KOPT-K1 (cell line): ENCODE measurements around the gene ASB3.

Experiments
- H3K27ac ChIP-seq: fragments of 200-600 bp; sonication (generic); 2 replicates; pipeline ENCODE4 v1.5.1; 2016; ENCODE audit warnings: antibody characterized with exemption, mild to moderate bottlenecking, low read depth, low read length; ENCODE audit not compliant: poor library complexity, severe bottlenecking
- H3K36me3 ChIP-seq: fragments of 200-600 bp; sonication (generic); 2 replicates; pipeline ENCODE4 v1.5.1; 2017; ENCODE audit warnings: antibody characterized with exemption, mild to moderate bottlenecking, low read length, moderate library complexity; ENCODE audit not compliant: insufficient read depth
- H3K9me3 ChIP-seq: fragments of 200-600 bp; sonication (generic); 2 replicates; pipeline ENCODE4 v1.5.1; 2017; ENCODE audit warnings: antibody characterized with exemption, low read length, mild to moderate bottlenecking; ENCODE audit not compliant: insufficient read depth, poor library complexity, severe bottlenecking

Gene ASB3

DNA sequence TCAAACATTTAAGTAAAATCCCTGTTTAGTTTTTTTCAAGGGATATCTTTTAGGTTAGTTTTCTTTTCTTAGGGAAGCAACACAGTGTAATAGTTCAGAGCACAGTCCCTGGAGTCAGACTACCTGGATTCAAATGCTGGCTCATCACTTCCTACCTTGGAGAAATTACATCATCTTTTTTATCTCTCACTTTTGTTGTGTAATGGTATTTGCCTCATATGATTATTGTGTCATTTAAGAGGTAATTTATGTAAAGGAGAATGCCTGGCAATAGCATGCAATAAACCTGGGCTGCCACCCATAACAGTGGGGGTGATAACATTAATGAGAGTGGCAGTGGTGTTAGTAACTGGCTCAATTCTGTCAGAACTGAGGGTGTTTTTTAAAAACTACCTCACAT, 26.4 kb upstream of the ASB3 start:
- H3K36me3 ChIP-seq, result peaks cover 95% of the 10 kb centered on the region
- H3K9me3 ChIP-seq, result no peaks in the 10 kb centered on the region
- H3K27ac ChIP-seq, result no peak overlapping the region

DNA sequence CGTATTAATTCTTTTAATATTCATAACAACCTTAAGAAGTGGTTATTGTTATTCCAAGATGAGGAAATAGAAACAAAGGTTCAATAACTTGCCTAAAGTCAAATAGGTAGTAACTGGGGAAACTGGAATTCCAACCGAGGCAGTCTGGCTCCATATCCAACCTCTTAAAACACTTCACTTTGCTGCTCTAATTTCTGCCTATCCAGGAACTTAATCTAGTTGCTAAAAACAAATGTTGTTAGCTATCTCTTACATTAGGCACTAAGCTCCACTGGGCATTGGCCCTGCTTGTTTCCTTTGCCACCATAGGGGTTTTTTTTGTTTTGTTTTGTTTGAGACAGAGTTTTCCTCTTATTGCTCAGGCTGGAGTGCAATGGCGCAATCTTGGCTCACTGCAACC, 24.8 kb upstream of the ASB3 start:
- Histone ChIP-seq H3K27ac (no peak overlapping the region), H3K36me3 (peaks cover 99% of the 10 kb centered on the region), H3K9me3 (no peaks in the 10 kb centered on the region)

DNA sequence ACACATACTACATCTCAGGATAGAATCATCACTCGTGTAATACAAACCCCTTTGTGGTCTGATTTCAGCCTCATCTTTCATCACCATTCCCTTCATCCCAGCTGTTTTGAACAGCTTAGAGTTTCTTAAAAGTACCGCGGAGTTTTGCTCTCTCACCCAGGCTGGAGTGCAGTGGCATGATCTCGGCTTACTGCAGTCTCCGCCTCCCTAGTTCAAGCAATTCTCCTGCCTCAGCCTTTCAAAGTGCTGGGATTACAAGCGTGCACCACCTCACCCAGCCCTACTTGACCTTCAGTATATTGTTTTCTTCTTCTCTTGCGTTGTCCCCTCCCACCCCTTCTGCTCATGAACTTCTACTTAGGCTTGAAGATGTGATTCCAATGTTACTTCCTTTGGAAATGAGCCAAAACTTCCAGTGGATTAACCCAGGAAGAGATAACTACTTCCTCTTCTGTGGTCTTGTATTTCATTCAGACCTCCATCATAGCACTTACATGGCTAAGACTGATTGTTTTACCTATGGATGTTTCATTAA, 15.9 kb upstream of the ASB3 start:
- H3K9me3 ChIP-seq, result no peaks in the 10 kb centered on the region
- H3K27ac ChIP-seq, result no peak overlapping the region
- H3K36me3 ChIP-seq, result peaks cover 95% of the 10 kb centered on the region

DNA sequence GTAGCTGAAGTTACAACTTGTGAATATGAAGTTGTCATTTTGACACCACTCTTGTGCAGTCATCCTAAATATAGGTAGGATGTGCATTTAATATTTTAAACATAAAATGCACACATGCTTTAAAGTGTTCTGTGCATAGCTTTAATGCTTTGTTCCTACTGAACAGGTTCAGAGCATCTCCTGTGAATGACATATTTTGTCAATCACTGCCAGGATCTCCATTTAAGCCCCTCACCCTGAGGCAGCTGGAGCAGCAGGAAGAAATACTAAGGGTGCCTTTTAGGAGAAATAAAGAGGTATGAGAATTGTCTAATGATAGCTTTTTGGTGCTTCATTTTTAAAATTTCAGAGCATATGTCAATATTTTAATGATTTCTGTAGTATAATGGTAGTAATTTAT, 14.8 kb upstream of the ASB3 start:
- Histone ChIP-seq H3K36me3 (peaks cover 95% of the 10 kb centered on the region), H3K9me3 (no peaks in the 10 kb centered on the region), H3K27ac (no peak overlapping the region)

DNA sequence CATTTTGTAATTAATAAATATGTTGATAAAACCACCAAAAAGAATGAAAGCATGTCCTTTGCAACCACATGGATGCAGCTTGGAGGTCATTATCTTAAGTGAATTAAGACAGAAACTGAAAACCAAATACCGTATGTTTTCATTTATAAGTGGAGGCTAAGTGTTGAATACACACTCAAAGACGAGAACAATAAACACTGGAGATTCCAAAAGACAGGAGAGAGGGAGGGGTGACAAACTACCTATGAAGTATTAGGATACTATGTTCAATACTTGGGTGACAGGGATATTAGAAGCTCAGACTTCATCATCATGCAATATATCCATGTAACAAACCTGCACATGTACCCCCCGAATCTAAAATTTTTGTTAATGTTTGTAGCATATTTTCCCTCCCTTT, 7.1 kb upstream of the ASB3 start:
- Histone ChIP-seq H3K9me3 (no peaks in the 10 kb centered on the region), H3K36me3 (peaks cover 43% of the 10 kb centered on the region), H3K27ac (no peak overlapping the region)

DNA sequence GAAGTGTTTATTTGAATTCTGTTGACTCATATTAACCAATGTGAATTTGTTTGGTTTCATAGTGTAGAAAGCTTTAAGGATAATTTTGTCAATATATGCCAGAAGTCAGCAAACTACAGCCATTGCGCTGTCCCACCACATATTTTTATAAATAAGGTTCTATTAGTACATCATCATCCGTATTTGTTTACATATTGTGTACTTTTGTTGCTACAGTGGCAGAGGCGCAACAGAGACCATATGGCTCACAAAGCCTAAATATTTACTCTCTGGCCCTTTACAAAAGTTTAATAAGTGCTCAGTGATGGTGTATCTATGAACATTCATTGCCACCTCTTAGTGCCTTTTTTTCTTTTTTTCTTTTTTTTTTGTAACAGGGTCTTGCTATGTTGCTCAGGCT, 6.5 kb upstream of the ASB3 start:
- H3K9me3 ChIP-seq, result no peaks in the 10 kb centered on the region
- H3K36me3 ChIP-seq, result peaks cover 37% of the 10 kb centered on the region
- no peak overlapping the region for H3K27ac ChIP-seq

DNA sequence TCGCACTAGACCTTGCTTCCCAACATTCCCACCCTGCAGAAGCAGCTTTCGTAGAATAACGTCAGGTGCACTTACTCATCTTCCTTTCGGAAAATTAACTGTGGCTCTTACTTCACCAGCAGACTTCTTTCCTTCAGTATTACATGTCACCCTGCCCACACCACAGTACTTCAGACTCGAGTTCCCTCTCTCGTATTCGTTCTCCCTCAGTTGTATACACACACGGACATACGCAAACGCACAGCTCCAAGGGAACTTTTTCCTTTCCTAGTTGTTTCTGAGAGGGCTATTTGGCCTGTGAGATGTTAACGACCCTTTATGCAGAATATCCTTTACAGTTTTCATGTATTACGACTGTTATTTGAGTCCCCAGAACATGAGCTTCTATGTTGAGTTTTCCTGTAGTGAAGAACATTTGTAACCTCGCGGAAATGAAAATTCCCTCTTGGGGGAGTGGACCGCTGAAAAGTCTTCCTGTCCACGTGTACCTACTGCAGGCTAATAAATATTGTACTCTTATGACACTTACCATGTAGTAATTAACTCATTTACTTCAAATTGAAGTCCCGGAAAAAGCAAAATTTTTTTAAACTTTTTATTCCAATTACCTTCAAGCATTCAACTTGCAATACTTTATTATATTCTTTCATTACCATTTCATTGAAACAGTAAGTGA, 999 bp upstream of the ASB3 start:
- Histone ChIP-seq H3K36me3 (peaks cover 17% of the 10 kb centered on the region), H3K27ac (peak overlapping the region; percentile 91), H3K9me3 (no peaks in the 10 kb centered on the region)

DNA sequence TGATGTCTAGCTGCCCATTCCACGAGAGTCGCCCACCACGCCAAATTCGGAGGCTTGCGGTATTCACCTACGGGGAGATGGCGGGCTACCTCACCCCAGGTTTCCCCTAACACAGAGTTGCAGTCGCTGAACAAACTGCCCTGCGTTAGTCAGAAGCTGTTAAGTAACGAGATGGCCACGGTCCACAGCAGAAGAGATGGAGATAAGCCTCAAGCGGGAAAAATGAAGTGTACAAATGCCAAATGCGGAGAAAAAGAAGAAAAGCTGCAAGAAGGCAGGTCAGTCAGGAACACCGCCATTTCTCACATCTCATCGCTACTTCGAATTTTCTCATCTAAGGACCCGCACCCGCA, 425 bp downstream of the ASB3 start:
- Histone ChIP-seq H3K36me3 (peaks cover 30% of the 10 kb centered on the region), H3K9me3 (no peaks in the 10 kb centered on the region), H3K27ac (peak overlapping the region; percentile 91)

DNA sequence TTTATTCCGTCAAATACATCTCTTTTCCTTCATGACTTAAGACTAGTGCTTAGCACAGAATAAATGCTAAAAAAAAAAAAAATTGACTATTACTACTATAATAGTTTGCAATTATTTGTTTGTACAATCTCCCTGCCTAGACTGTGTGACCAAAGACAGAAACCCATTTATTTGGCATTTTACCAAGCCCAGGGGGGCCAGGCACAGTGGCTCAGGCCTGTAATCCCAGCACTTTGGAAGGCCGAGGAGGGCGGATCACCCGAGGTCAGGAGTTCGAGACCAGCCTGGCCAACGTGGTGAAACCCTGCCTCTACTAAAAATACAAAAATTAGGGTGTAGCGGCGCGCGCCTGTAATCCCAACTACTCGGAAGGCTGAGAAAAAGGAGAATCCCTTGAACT, 1.4 kb downstream of the ASB3 start:
- Histone ChIP-seq H3K27ac (peak overlapping the region; percentile 91), H3K9me3 (no peaks in the 10 kb centered on the region), H3K36me3 (peaks cover 40% of the 10 kb centered on the region)

DNA sequence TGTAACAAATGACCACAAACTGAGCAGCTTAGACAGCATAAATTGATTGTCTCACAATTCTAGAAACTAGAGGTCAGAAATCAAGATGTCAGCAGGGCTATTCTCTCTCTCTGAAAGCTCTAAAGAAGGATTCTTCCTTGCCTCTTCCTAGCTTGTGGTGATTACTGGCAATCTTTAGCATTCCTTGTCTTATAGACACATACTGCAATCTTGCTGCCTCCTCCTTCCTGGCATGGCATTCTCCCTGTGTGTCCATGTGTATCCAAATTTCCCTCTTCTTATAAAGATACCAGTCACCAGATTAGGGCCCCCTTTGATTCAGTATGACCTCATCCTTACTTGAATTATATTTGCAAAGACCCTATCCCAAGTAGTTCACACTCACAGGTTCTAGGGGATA, 2.3 kb downstream of the ASB3 start:
- Histone ChIP-seq H3K27ac (no peak overlapping the region), H3K36me3 (peaks cover 49% of the 10 kb centered on the region), H3K9me3 (no peaks in the 10 kb centered on the region)

DNA sequence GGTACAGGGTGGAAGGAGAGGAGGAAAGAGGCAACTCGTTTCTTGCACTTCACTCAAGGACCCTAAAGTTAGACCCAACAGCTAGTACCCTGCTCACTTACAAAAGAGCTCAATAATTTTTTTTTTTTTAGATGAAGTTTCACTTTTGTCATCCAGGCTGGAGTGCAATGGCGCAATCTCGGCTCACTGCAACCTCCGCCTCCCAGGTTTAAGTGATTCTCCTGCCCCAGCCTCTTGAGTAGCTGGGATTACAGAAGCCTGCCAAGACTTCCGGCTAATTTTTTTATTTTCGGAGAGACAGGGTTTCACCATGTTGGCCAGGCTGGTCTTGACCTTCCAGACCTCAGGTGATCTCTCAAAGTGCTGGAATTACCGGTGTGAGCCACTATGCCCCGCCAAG, 4.1 kb downstream of the ASB3 start:
- Histone ChIP-seq H3K36me3 (peaks cover 66% of the 10 kb centered on the region), H3K9me3 (no peaks in the 10 kb centered on the region), H3K27ac (no peak overlapping the region)

DNA sequence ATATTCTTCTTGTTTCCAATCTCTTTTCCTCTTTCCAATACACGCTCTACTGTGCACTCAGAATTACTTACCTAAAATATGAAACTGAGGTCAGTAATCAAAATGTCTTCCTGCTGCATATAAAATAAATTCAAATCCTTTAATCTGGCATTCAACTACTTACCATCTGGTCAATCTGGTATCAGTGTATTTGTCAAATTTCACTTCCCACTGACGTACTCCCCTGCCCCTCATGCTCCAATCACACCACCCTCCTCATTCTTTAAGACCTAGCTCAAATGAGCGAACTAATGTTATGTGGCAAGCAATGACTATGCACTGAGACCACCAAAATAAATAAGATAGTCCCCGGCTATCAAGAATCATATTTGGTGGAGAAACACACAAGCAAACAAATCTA, 6.7 kb downstream of the ASB3 start:
- no peak overlapping the region for H3K27ac ChIP-seq
- peaks cover 91% of the 10 kb centered on the region for H3K36me3 ChIP-seq
- no peaks in the 10 kb centered on the region for H3K9me3 ChIP-seq

DNA sequence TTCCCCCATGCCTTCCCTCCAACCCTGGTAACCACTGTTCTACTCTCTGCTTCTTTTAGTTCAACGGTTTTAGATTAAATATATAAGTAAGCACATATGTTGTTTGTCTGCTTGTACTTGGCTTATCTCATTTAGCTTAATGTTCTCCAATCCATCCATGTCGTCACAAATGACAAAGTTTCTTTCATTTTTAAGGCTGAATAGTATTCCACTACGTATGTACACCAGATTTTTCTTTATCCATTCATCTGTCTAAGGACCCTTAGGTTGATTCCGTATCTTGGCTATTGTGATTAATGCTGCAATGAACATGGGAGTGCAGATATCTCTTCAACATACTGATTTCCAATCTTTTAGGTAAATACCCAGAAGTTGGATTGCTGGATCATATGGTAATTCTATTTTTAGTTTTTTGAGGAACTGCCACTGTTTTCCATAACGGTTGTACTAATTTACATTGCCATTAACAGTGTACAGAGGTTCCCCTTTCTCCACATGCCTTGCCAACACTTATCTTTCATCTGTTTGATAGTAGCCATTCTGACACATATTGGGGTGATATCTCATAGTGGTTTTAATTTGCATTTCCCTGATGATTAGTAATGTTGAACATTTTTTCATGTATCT, 8.1 kb downstream of the ASB3 start:
- Histone ChIP-seq H3K27ac (no peak overlapping the region), H3K9me3 (no peaks in the 10 kb centered on the region), H3K36me3 (peaks cover 95% of the 10 kb centered on the region)

DNA sequence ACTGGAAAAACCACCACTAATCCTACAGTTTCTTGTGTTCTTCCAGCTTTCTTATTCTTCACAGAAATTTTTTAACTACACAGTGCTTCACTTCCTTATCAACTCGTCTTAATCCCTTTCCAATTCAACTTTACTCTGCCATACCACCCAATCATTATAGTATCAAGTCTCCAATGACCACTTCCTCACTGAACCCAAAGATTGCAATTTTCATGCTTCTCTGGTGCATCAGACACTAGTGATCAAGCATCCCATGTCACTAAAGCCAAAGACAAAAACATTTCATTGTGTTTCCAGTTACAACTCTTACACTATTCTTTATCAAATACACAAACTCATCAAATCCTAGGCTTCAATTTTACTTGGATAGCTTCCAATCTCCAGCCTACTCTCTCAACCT, 9.6 kb downstream of the ASB3 start:
- Histone ChIP-seq H3K36me3 (peaks cover 94% of the 10 kb centered on the region), H3K9me3 (no peaks in the 10 kb centered on the region), H3K27ac (no peak overlapping the region)

DNA sequence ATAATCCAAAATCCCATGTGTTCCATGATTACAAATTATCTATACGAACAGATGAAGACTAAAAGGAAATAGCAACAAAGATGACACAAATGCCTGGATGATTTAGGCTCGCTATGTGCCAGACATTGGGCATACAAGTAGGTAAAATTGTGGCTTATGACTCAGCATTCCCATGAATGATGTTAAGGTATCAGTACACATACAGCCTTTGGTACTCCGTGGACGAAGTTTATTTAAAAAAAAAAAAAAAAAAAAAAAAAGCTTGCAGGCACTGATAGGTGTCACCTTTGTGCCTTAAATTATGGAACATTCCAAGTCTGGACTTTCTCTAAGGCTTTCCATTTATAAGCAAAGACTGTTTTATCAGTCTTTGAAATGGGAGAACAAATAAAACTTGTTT, 16.5 kb downstream of the ASB3 start:
- Histone ChIP-seq H3K27ac (no peak overlapping the region), H3K36me3 (peaks cover 40% of the 10 kb centered on the region), H3K9me3 (no peaks in the 10 kb centered on the region)

DNA sequence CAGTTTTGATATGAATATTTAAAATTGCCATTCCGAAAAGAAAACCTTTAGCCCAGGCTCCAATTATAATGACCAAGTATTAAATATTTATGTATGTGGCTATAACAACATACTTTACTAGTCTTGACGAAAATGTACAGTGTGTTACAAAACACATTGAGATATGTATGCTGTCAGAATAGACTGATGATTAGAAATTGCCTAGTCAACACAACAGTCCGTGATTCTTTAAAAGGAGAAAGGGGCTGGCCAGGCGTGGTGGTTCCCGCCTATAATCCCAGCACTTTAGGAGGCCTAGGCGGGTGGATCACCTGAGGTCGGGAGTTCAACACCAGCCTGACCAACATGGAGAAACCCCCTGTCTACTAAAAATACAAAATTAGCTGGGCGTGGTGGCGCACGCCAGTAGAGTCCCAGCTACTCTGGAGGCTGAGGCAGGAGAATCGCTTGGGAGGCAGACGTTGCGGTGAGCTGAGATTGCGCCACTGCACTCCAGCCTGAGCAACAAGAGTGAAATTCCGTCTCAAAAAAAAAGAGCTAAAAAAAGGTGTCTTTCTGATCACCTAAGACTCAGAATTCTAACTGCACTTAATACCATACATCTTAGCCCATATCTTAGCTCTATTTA, 17.3 kb downstream of the ASB3 start:
- Histone ChIP-seq H3K27ac (no peak overlapping the region), H3K36me3 (peaks cover 33% of the 10 kb centered on the region), H3K9me3 (no peaks in the 10 kb centered on the region)
